ENCODE results near the gene DNAJA1.
"Not testable (repeated sequence)": the region's sequence is repeated elsewhere in the genome, so short reads cannot be mapped to it uniquely, and the experiment has no call there.

Gene DNAJA1

GRCh38 chr9:33080534-33080933, 55.5 kb downstream of the DNAJA1 start:
- no peak for FAIRE-seq

GRCh38 chr9:33081128-33081851, 56.2 kb downstream of the DNAJA1 start:
- peak; percentile 69 for FAIRE-seq
- DNase-seq (ENCODE audit: low spot score) = peak; percentile 78

More at GRCh38 chr9:33080534-33080933, 55.5 kb downstream of the DNAJA1 start:
- DNase-seq (ENCODE audit: low spot score) = no peak

GRCh38 chr9:33082128-33082527, 57.1 kb downstream of the DNAJA1 start:
- FAIRE-seq (no peak), DNase-seq (ENCODE audit: low spot score) (no peak)

GRCh38 chr9:33082538-33083326, 57.7 kb downstream of the DNAJA1 start:
- no peak for FAIRE-seq
- no peak for DNase-seq (ENCODE audit: low spot score)

- not testable (repeated sequence) for FAIRE-seq
Observed at GRCh38 chr9:33085672-33086071, 60.6 kb downstream of the DNAJA1 start.

More at GRCh38 chr9:33085672-33086071, 60.6 kb downstream of the DNAJA1 start:
- not testable (repeated sequence) for DNase-seq (ENCODE audit: low spot score)
